HG03558 (cell line): Measurements from ENCODE around the gene DMKN.

Experiments used
- ATAC-seq: cut with Tn5 transposase; IDR thresholded peaks from one replicate; pipeline ENCODE4 v1.9.1; 2021; ENCODE audit warnings: moderate number of reproducible peaks; ENCODE audit not compliant: unreplicated experiment; ENCODE audit errors: extremely low read depth

Gene DMKN

DNA sequence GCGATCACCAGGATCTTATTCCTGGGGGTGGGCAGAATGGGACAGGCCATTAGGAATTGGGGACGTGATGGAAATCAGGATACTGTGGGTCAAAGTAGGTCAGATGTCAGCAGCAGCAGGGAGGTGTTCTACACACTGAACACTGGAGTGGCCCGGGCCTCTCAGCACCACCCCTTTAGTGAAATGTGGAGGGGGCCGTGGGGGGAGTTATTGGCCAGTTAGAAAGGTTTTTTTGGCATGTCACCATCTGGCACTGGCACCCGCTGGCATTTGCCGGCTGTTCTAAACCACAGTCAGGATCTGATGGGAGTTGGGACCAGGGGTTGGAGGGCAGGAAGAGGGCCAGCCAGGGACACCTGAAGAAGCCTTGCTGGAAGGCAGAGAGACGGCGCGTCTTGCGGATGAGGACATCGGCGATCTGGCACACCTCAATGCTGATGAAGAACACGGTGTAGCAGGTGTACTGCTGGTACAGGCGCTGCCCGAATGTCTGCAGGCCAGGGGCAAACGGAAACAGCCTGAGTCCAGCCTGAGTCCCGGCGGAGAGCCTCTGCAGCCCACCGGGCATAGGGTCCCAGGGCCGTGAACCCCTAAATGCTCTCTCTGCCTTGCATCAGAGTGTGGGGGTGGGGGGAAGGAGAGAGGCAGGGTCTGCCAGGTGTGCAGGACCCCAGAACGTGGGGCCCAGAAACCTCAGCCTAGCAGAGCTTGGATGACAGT is 37.8 kb upstream of the DMKN start:
- no peak for ATAC-seq

DNA sequence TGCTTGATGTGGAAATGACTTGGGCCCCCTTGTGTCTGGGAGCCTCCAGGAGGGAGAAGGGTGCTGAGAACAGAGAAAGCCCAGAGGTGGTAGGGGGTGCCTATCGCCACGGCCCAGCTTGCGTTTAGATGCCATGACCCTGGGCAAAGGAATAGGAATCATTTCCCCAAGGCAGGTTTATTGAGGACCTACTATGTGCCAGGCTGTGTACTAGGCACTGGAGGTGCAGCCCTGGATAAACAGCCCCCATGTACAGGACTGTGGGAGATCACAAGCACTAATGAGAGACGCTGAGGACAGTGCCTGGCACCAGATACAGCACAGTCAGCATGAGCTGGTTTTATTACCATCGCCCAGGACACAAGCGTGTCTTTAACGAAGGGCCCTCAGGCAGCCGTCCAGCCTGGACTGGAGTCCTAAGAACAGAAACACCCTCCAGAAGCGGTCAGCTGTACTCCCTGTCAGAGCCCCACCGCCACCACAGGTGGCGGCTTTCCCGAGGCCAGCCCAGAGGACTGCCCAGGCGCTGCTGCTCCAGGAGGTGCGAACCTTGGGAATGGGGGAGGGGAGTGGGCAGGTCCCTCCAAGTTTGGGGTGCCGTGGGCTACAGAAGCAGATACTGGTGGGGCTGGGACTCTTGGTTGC is 36.6 kb upstream of the DMKN start:
- ATAC-seq, result no peak

- no peak for ATAC-seq
Measured at GRCh38 chr19:35549174-35549788, 35.8 kb upstream of the DMKN start.

GRCh38 chr19:35546532-35546931 is 33.1 kb upstream of the DMKN start:
- ATAC-seq, result no peak

GRCh38 chr19:35545855-35546381 is 32.5 kb upstream of the DMKN start:
- no peak for ATAC-seq

GRCh38 chr19:35545001-35545854 is 31.8 kb upstream of the DMKN start, which contains the start of gene TMEM147:
TSS of gene TMEM147 (plus strand) at chr19:35545626. CDS start at chr19:35545740, 114 bp downstream.
- no peak for ATAC-seq

DNA sequence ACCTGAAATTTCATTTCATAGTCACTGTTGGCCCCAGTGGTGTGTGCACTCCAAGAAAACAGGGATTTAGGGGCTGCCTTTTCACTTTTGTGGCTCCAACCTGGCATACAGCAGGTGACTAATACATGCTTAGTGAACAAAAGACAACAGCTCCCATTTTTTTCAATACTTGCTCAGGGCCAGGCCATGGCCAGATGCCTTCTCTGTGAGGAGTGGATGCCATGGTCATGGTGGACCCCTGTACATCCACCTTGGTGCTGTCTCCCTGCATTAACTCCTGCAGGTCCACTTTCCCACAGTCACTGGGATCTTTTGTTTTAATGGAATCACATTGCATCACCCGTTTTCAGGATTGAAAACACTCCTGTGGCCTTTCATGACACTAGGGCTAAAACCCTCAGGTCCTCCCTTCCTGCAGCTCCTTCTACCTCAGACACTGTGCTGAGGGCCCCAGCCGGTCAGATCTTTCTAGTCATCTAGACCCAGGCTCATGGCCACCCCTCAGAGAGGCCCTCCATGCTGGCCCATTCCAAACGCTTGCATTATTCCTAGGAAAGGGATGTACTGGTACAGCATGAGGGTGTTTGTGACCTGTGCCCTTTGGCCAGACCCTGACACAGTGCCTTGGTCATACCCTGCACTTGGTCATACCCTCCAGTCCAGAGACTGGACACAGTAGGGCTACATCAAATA is 30.8 kb upstream of the DMKN start:
- ATAC-seq, result no peak

DNA sequence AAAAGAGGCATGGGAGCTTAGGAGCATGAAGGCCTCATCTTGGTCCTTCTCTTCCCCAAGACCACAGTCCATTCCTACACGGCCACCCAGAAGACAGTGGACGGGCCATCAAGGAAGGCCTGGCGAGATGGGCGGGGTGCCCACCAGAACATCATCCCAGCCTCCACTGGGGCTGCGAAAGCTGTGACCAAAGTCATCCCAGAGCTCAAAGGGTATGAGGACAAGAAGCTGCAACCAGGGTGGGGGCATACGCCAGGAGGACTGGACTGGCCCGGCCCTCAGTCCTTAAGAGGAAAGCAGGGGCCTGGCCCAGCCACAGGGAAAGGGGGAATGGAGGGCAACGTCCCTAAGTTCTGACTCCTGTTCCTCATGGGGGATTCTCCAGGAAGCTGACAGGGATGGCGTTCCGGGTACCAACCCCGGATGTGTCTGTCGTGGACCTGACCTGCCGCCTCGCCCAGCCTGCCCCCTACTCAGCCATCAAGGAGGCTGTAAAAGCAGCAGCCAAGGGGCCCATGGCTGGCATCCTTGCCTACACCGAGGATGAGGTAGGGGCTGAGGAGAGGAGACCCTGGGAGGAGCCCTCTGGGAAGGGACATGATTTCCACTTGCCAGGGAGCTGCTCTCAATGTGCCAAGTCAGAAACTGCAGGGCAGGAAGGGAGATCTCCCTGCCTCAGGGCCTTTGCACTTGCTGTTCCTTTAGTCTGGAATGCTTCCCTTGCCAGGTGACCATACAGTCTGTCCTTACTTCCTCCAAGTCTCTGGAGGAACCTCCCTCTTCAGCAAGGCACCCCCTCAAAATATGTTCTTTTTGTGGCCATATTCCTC is 30.0 kb upstream of the DMKN start:
- no peak for ATAC-seq

GRCh38 chr19:35542209-35542608 is 28.8 kb upstream of the DMKN start:
- no peak for ATAC-seq

- ATAC-seq, result no peak
Measured at GRCh38 chr19:35540356-35540927, 27.0 kb upstream of the DMKN start.

DNA sequence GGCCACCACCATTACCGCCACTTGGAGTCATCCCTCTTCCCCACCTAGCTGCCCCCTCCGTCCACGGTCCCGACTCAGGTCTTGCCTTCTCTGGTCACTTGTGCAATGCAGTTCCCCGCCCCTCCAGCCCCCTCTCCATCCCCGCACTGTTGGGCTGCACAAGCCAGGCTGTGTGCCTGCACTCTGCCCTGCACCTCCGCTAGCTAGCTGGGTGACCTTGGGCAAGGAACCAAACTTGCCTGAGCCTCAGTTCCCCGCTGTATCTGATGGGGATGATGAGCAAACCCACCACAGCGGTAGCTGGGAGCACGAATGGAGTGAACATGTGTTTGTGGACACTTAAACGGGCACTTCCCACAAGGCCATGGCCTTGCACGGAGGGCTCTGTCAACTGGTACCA is 26.4 kb upstream of the DMKN start:
- ATAC-seq, result no peak

DNA sequence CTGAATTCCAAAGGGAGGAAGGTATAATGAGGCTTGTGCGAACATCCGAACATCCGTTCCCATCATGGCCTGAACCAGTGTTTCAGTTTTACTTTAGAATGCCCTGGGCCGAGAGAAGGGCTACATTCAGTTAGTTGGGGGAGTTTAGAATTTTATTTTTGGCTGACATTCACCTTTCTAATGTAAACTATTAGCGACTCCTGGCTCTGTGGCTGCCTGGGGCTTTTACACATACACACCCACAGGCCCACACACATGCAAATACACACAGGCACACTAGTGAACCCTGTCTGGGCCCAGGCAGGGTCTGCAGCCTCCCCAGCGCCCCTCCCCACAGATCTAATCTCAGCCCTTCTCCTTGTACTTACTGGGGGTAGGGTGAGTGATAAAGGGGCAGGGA is 25.9 kb upstream of the DMKN start:
- no peak for ATAC-seq

- ATAC-seq, result no peak
Measured at GRCh38 chr19:35534803-35535480, 21.5 kb upstream of the DMKN start.

DNA sequence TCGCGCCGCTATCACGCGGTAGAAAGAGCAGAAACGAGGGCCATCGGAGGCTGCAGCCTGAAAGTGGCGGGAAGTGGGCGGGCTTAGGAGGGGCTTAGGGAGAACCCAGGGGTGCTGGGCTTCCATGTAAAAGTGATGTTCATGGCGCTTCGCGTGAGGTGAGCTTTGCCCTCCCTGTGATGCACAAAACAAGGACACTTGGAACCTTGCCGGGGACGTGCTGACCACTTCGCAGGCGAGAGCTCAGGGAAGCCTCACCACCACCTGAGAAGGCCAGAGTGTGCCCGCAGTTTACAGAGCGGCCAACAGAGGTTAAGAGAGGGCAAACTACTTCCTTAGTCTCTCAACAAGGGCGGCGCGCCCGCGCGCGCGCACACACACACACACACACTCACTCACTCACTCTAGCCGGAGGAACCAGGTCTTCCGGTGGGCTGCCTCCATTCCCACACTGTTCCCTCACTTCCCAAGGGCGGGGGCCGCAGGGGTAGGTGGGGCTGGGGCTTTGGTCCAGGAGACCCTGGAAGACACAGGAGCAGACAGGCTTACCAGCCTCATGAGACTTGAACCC is 20.5 kb upstream of the DMKN start:
- no peak for ATAC-seq

DNA sequence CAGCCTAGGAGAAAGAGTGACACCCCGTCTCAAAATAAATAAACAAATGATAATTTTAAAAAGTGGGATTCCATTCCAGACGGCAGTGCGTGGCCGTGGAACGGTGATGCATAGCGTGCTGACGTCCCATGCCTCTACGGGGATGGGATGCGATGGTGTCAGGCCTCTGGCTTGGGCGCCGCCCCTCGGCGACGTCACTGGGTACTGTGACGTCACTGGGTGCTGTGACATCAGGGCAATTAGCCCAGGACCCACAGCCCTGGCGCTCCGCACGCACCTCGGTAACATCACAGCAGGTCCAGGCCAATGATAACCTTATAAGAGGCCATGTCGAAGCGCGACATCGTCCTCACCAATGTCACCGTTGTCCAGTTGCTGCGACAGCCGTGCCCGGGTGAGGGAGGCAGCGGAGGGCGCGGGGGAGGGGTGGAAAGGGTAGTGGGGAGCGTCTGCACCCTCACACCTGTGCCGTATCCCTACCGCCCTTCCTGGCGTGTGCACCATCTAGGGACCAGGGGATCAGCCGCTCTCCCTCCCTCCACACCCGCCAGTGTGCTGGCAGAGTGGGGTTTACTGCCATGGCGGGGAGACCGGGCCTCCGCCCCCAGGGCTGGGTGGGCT is 19.9 kb upstream of the DMKN start, which contains the start of gene GAPDHS:
TSS of gene GAPDHS (plus strand) at position 256 of the 621 bp plus-strand sequence. CDS start at position 328, 72 bp downstream.
- no peak for ATAC-seq

- ATAC-seq, result no peak
Measured at GRCh38 chr19:35531291-35531690, 17.8 kb upstream of the DMKN start.
